ENCODE results near the gene CANT1. TPM values are rescaled to one million over a fixed set of nuclear protein-coding genes. Genes with fewer than 3 reads are reported as not detected.

The CANT1 gene
- total and polyA plus RNA-seq, 7 donors: 10.2 to 34.3 (median 22.5) TPM

- no peak overlapping the region for H3K4me3 ChIP-seq
- no peaks in the 10 kb centered on the region for H3K27me3 ChIP-seq (ENCODE audit: insufficient read depth in 3 of 3, low read length in 2 of 3)
- H3K36me3 ChIP-seq (ENCODE audit: insufficient read depth in 1 of 2, low read depth in 1 of 2): no peaks in the 10 kb centered on the region
- intact Hi-C loops (cut with DNase I): loop anchor here (1.0 to 10.0 kb wide), 3 partner anchors 106 to 477 kb away; no protein-coding TSS in a partner anchor
- DNase-seq (no peak), ATAC-seq (no peak)
- H3K9me3 ChIP-seq: no peaks in the 10 kb centered on the region
- 74 to 82% (median 78%) methylated on average over 22 of the region's 22 CpGs for WGBS, 3 donors
- TF ChIP-seq CTCF (IDR thresholded peaks at IDR 0.05): no peak
- H3K27ac ChIP-seq: no peak overlapping the region
- peaks cover 15% of the 10 kb centered on the region for H3K4me1 ChIP-seq
These were observed 37.6 kb downstream of the CANT1 start for GRCh38 chr17:78971756-78972506.

- Histone ChIP-seq H3K4me1 (peaks cover 15% of the 10 kb centered on the region), H3K9me3 (no peaks in the 10 kb centered on the region), H3K4me3 (no peak overlapping the region), H3K36me3 (ENCODE audit: insufficient read depth in 1 of 2, low read depth in 1 of 2) (no peaks in the 10 kb centered on the region), H3K27ac (no peak overlapping the region), H3K27me3 (ENCODE audit: insufficient read depth in 3 of 3, low read length in 2 of 3) (no peaks in the 10 kb centered on the region)
- WGBS, 3 donors: 36 to 43% (median 39%) methylated on average over 33 of the region's 33 CpGs
- TF ChIP-seq CTCF (IDR thresholded peaks at IDR 0.05): peak; percentile 86
- peak; percentile 79 to 89 for DNase-seq
- peak; percentile 56 to 69 (median 62) for ATAC-seq
- intact Hi-C loops (cut with DNase I): loop anchor here (1.0 to 10.0 kb wide), 2 partner anchors 105 to 476 kb away; no protein-coding TSS in a partner anchor
These were observed 38.5 kb downstream of the CANT1 start for GRCh38 chr17:78970834-78971755.

DNA sequence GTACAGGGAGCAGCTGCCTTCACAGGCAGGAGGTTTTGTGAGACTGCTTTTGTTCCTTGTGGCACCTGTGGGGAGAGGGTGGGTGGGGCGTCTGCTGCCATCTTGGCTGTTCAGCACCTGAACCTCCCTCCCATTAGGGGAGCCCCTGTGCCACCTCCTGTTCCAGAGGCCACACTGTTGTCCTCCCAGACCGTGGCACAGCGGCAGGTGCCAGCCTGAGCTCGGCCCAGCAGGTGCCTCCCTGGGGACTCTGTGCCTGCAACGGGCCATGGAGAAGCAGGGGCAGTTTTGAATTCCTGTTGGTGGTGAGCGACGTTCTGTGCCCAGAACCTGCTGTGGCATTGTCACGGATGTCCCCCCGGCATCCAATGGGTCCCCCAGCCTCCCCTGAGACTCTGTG lies 39.7 kb downstream of the CANT1 start:
- no peak for TF ChIP-seq CTCF (IDR thresholded peaks at IDR 0.05)
- no peaks in the 10 kb centered on the region for H3K9me3 ChIP-seq
- H3K27me3 ChIP-seq (ENCODE audit: insufficient read depth in 3 of 3, low read length in 2 of 3): no peaks in the 10 kb centered on the region
- H3K27ac ChIP-seq: no peak overlapping the region
- WGBS, 3 donors: 82 to 86% (median 85%) methylated on average over 9 of the region's 9 CpGs
- H3K4me1 ChIP-seq: peaks cover 4% of the 10 kb centered on the region
- no peak overlapping the region for H3K4me3 ChIP-seq
- intact Hi-C loops (cut with DNase I): loop anchor here in 1 of 2 donors (10.0 kb wide), 1 partner anchor 475 kb away; no protein-coding TSS in a partner anchor
- ATAC-seq: no peak
- no peaks in the 10 kb centered on the region for H3K36me3 ChIP-seq (ENCODE audit: insufficient read depth in 1 of 2, low read depth in 1 of 2)
- no peak for DNase-seq

DNA sequence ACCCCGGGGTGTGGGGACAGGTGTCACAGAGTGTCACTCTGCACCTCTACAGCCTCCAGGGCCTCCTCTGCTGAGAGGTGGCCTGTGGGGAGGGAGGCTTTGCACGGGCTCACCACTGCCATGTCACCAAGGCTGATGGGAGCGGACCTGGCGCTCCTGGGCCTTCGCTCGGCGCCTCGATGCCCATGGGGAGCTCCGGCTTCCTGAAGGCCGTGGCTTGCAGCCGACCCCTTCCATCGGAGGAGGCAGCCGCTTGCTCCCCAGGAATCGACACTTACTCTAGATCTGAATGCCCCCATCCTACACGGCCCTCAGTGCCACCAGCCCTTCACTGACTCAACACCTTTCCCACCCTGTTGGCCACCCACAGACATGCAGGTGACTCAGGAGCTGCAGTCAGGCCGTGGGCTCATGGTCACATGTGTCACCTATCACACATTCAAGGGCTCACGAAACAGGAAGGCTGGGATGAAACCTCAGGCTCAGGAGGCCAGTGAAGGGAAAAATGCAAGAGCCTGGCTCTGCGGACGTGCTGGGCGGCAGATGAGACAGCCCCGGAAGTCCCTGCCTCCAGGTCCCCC lies 41.7 kb downstream of the CANT1 start:
- TF ChIP-seq CTCF (IDR thresholded peaks at IDR 0.05): no peak
- no peak overlapping the region for H3K4me3 ChIP-seq

More for the DNA sequence above, 41.7 kb downstream of the CANT1 start:
- 93 to 96% (median 94%) methylated on average over 20 to 21 of the region's 21 CpGs for WGBS, 3 donors
- no peak overlapping the region for H3K27ac ChIP-seq
- no peaks in the 10 kb centered on the region for H3K36me3 ChIP-seq (ENCODE audit: insufficient read depth in 1 of 2, low read depth in 1 of 2)
- no peaks in the 10 kb centered on the region for H3K4me1 ChIP-seq
- no peak for DNase-seq
- intact Hi-C loops (cut with DNase I): no loop called here
- no peak for ATAC-seq
- H3K9me3 ChIP-seq: no peaks in the 10 kb centered on the region
- no peaks in the 10 kb centered on the region for H3K27me3 ChIP-seq (ENCODE audit: insufficient read depth in 3 of 3, low read length in 2 of 3)

Data from psoas muscle (tissue), 8 donors.